ELF-1 (cell line): ENCODE data around the gene EXOC5.

Source experiments
- DNase-seq: peaks from one replicate; pipeline ENCODE4 v3.0.0-alpha.2; 2016; ENCODE audit warnings: low read depth, low spot score

Gene EXOC5, protein sequence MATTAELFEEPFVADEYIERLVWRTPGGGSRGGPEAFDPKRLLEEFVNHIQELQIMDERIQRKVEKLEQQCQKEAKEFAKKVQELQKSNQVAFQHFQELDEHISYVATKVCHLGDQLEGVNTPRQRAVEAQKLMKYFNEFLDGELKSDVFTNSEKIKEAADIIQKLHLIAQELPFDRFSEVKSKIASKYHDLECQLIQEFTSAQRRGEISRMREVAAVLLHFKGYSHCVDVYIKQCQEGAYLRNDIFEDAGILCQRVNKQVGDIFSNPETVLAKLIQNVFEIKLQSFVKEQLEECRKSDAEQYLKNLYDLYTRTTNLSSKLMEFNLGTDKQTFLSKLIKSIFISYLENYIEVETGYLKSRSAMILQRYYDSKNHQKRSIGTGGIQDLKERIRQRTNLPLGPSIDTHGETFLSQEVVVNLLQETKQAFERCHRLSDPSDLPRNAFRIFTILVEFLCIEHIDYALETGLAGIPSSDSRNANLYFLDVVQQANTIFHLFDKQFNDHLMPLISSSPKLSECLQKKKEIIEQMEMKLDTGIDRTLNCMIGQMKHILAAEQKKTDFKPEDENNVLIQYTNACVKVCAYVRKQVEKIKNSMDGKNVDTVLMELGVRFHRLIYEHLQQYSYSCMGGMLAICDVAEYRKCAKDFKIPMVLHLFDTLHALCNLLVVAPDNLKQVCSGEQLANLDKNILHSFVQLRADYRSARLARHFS

DNA sequence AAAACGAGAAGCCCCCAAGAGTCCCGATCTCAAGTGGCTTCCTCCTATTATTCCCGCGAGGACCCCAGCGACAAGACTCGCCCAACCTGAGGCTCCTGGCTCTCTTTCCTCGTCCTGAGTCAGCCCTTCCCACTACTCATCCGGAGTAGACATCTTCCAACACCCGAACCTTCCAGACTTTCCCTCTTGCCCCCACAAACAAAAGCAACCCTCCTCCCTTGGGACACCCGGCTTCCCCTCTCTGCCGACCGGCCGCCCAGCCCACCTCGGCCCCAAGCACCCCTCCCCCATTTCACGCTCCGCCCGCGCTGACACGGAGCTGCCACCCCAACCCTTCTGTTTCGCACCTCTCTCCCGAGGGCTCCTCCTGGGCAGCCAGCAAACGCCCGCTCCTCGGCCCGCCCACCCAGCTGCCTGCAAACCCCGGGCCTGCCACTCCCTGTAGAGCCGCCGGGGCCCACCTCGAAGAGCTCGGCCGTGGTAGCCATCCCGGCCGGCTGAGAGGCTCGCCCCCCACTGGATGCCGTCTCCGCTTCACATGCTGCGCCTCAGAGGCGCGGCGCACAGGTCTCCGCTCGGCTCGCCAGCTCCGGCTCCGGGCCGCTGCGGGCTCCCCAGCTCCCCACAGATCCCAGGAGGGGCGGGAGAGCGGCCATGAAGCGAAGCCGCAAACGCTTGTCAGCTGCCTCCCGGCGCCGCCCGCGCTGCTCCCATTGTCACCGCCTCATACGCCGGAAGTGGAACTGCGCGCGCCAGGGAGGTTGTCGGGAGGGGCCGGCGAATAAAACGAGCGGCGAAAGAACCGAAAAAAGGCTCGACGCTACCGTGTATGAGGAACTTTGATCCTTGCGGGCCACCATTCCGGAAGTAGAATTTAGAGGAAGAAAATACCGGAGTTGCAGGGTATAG, at the start of gene EXOC5, which contains the start of gene AP5M1:
Gene EXOC5, minus strand, starts transcription at position 745 of the 909 bp plus-strand sequence. Its CDS starts 257 bp downstream, at position 488.
Gene AP5M1, plus strand, starts transcription at position 811 of the 909 bp plus-strand sequence. CDS start 344 bp downstream, outside the sequence.
- DNase-seq: peak; percentile 95

DNA sequence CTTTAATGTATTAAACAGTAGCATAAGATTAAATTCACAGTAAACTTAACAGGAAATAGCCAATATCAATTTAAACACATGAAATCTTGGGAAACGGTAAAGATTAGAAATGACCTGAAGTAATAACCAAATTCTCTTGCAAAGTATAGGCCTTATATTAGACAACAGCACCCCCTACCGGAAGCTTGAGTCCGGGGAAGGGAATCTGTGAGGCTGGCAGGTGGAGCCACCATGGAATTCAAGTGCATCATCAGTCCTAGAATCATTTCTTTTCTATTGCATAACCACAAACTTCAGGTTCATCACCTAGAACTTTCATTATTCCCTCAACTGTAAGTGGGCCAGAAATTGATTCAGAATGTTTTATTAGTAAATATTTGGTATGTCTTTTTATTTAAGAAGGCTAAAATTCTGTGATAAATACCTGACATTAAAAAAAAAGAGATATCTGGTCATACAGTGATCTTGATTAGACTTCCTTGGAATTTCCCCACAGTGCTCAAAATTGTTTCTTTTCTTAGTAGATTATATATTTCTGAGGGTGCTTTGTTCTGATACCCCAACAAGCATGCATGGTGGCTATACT, 48.6 kb upstream of the EXOC5 start:
- DNase-seq: peak; percentile 67

DNA sequence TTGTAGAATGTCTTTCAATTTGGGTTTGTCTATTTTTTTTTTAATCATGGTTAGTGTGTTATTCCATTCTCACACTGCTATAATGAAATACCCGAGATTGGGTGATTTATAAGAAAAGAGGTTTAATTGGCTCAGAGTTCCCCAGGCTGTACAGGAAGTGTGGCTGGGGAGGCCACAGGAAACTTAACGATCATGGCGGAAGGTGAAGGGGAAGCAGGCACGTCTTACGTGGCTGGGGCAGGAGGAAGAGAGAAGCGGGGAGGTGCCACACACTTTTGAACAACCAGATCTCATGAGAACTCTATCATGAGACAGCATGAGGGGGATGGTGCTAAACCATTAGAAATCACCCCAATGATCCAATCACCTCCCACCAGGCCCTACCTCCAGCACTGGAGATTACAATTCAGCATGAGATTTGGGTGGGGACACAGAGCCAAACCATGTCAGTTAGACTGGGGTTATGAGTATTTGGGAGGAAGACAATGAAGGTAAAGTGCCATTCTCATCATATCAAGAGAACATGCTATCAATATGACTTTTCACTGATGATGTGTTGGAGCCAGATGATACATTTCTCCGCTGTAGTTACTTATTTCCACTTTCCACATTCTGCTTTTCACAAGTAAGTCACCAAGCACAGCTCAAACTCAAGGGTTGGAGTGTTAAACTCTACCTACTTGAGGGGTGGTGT, 45.8 kb upstream of the EXOC5 start:
- no peak for DNase-seq

DNA sequence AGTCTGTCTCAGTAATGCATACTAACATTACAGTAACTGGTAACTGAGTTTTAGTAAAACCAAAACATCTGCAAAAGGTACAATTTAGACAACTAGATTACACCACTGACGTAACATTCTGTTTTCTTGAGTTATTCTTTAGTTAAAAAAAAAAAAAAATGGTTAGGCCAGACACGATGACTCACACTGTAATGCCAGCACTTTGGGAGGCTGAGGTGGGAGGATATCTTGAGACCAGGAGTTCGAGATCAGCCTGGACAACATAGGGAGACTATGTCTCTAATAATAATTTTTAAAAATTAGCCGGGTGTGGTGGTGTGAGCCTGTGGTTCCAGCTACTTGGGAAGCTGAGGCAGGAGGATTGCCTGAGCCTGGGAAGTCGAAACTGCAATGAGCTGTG, 34.2 kb upstream of the EXOC5 start:
- DNase-seq: no peak

DNA sequence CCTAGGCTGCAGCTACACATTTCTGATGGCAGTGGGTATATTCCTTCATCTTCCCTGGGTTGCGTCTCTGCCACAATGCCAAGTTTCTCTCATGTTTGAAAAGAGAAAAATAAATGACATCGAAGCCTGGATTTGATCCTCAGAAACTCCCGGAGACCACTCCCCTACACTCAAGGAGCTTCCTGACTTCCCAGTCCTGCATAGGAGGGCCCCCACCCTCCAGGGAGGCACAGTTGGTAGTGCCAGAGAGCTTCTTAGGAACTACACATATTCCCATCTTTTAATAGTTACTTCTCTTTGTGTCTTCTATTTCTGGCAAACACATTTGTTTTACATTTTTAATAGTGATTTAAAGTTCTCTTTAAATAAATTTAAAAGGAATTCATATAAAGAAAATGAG, 30.8 kb upstream of the EXOC5 start:
- DNase-seq: no peak

DNA sequence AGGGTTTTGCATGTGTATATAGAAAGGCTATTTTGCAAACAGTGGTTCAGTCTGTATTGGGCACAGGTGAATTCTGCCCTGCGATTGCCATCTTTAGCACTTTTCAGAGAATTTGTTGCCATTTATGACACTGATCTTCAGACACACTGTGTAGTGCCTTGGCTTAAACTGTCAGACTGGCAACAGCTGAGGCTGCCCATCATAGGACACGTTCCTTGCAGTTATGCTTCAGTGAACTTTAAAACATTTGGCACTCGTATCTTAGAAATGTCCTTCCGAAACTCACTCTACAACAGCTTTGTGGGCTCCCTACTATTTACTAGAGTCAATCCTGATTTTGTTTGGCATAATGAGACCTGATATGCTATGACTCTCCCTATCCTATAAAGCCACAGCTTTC, 29.1 kb upstream of the EXOC5 start:
- DNase-seq: no peak

DNA sequence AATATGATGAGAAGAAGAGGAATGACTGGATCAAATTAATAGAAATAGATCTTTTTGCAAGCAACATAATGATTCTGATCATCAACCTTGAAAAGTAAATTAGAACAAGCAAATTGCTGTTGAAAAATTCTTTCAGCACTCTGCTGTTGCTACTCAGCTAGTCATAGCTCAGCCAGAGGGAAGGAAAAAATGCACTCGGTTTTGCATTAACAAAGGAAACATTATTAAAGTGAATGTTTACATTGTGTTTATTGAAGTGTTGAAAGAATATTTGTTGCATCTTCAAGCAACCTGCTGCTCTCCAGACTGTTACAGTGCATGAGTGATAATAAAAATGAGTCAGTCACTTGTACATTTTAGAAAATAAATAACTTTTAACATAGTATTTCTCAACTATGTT, 26.5 kb upstream of the EXOC5 start:
- no peak for DNase-seq

DNA sequence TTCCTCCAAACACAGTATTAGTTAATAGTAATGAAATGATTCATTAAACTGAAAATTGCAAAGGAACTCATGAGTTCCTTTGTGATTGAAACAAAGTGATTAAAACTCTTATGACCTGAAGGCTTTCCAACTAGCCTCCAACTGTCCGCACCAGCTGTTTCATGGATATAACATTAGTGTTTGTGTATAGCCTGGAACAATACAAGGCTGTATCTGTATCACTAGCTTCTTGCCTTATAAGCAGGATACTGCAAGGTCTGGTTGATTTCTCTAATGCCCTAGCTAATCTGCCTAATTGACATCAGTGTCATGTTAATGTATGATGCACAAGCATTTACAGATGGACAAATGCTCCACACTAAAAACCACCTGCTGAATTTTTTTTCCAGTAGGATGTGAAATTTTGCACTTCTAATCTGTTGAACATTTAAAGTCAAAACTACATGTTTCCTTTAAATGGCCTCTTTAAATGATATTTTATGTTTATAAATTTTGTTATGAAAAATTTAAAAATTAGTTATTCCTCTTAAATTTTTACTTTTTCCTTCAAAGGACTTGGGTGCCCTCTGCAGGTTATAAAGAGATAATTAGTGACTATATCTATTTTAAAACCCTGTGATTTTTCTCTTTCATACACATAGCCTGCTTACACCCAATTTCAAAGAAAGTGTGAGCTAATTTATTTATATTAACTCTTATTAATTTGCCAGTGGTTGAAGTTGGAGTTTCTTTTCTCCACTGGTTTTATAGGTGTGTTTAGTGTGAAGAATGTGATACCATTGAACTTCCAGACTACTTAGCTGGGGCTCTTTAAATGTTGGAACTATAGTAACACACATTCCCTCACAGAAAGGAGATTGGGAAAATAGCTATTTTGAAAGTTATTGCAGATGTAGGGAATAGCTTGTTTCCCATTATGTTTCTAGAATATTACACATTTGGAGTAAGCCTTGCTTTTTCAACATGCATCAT, 25.4 kb upstream of the EXOC5 start:
- no peak for DNase-seq

DNA sequence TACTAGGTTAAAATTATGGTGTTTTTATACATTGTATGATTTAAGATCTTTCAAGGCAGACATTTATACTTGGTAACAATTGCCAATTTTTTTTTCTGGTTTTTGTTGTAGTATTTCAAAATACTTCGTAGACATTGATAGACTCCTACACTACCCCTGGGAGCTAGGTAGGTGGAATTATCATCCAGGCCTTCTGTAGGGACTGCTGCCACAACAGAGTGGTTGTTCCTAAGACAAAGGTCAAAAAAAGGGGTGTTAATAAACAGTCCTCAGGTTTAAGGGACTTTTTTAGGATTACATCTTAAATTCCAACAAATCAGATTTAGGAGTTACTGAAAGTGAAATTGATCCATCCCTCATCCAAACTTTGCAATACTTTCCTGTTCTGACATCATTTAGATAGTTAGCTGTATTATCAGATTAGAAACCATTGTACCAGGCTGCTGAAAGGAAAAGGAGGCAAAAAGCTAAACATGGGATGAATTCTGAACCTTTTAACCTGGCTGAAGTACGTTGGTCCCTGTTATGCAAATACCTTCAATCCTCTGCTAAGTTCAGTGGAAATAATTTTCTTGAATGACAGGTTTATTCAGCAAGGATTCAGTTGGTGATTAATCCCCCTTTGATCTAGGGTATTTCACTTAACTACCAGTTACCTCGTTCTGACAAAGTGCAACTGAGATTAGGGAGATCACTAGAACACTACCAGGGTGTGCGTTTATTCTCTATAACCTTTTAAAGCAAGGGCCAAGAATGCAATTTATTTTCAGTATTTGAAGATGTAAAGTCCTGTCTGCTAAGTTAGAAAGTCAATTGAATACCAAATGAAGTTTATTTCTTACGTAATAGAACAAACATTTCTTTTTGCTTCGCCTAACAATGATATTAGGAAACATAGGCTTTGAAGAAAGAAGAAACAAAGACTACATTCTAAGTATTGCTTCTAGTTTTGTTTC, 23.3 kb upstream of the EXOC5 start:
- DNase-seq: no peak

DNA sequence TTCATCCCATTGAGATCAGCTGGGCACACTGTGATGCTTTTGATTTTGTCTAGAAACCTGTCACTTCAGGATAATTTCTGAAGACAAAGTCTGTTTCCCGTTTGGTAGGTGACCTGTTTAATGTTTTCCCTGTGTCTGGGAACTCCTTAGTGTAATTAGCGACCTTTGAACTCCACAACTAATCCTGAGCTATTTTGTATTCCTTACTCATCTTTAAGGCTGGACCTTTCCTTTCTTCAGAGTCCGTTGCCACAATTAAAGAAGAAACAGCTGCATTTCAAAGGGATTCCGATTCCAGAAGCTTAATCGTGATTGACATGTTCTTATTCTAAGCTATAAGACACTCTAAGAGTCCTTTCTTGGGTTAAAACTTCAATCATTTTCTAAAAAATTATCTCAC, 22.0 kb upstream of the EXOC5 start:
- DNase-seq: peak; percentile 47

DNA sequence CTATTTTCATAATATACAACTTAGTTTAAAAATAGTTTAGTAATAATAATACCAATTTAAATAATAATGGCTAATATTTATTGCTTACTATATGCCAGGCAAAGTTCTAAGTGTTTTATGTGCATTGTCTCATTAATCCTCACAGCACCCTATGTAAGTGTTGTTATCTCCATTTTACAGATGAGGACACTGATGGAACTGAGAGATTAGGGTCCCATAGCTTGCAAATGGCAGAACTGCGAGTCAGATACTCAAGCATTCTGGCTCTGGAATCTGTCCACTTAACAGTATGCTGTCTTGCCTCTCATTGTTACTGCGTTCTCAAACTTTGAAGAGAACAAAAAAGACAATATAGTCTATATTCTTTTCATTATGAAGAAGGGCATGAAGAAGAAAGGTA, 19.0 kb upstream of the EXOC5 start:
- DNase-seq: no peak

DNA sequence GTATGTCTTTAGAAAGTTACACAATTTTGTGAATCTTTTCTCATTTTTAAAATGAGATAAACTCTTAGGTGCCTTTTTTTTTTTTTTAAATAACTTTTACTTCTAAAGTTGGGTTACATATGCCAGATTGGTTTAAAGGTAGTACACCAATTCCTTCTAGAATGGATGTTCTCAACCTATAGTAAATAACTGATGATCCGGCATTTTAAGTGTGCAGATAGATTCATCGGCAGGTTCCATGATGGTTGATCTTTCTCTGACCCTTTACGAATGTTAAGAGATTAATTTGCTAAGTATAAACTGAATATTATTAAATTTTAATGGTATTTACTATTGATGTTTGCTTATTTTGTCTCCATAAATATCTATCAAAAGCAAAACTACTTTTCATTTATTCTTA, 8.4 kb upstream of the EXOC5 start:
- no peak for DNase-seq

DNA sequence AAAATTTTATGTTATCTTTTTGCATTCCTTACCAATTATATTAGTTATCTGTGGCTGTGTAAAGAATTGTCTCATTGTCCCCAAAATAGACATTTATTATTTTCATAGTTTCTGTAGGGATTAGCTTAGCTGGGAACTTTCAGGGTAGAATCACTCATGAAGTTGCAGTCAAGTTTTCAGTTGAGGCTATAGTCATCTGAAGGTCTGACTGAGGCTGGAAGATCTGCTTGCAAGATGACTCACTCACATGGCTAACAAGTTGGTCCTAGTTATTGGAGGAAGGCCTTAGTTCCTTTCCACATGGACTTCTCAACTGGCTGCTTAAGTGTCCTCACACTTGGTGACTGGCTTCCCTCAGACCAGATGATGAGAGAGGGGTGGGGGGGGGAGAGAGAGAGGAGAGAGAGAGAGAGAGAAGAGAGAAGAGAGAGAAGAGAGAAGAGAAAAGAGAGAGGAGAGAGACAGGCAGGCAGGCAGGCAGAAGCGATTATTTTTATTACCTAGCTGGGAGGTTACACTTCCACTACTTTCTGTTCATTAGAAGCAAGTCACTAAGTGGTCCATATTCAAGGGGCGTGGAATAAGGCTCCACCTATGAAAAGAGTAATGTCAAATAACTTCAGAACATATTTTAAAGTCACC, 6.4 kb upstream of the EXOC5 start:
- no peak for DNase-seq

DNA sequence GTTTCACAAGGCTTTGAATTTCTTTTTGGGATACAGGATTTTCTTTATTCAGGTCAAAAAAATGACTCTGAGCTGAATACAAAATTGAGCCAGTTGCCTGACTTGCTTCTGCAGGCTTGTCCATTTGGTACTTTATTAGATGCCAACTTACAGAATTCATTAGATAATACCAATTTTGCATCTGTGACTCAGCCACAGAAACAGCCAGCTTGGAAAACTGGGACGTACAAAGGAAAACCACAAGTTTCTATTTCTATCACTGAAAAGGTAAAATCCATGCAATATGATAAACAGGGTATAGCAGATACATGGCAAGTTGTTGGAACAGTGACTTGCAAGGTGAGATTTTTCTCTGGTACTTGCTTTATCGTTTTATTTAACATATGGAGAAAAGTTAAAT, 5.8 kb upstream of the EXOC5 start:
- no peak for DNase-seq

DNA sequence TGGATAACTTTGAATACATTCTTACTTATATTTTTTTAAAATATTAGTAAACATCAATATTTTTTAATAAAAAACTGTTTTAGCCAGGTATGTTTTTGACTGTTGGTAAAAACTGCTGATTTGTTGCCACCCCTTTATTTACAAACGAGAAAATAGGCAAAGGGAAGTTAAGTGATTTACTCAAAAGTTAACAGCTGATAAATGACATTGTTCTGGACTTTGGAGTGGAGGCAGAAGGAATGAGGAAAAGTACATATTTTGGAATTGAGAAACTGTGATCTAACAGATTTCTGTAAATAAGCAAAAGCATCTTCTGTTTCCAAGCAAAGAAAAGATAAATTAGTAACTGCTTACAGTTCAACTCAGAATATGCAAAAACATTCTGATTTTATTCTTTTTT, 4.5 kb upstream of the EXOC5 start:
- DNase-seq: no peak

DNA sequence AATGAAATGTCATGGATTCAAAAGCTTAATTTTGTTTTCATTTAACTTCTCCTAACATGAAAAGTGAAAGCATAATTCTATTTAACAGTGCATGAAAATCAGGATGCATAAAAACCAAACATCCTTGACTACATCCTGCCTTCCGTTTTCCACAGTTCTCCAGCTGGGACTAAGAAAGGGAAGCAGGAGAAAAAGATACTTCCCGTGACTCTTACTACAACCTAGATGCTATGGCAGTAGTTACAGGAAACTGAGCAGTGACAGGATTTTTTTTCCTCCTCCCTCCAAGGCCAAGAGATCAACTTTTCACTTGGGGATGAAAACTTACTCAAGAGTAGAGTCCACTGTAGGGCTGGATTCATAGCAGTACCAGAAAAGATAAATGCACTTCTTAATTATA, 2.6 kb downstream of the EXOC5 start:
- no peak for DNase-seq

DNA sequence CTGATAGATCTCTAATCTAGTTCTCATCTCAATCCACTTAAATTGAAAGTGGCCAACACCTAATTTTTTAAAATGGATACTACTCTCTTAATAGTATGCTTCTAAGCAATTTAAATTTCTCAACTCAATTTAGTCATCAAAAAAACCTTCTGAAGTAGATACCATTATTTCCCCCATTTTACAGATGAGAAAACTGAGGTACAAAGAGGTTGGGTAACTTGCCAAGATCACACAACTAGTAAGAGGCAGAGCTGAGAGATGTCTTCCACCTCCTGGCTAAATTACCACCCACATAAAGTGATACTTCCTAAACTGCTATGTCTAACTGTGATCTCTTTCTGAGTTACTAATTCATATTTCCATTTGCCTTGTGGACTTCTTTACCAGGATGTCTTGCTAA, 6.6 kb downstream of the EXOC5 start:
- DNase-seq: no peak

DNA sequence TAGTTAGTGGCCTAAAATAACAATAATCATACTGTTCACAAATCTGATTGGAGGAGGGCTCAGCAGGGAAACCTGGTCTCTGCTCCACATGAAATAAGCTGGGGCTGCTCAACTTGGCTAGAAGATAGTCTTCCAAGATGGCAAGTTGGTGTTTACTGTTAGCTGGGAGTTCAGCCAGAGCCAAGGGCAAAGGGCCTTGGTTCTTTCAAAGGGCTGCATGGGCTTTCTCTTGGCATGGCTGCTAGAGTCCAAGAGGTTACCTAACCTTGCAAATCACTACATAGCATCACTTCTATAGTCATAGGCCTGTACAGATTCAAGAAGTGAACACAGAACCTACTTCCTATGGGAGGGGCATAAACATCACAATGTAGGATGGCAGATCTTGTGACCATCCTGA, 7.1 kb downstream of the EXOC5 start:
- DNase-seq: no peak
